MM.1S (cell line): ENCODE measurements around the gene LGALS3.

ENCODE experiments used
- CTCF ChIP-seq: fragments of 300-600 bp; sonication (generic); IDR thresholded peaks from 2 replicates; pipeline ENCODE4 v1.5.1; 2016; ENCODE audit warnings: antibody characterized with exemption, low read length, mixed read lengths
- EZH2 ChIP-seq: fragments of 300-600 bp; sonication (generic); optimal IDR thresholded peaks from 2 replicates; pipeline ENCODE3; 2017; ENCODE audit warnings: low read depth, mild to moderate bottlenecking, antibody characterized with exemption, low read length, mixed read lengths
- EZH2phosphoT487 ChIP-seq: fragments of 300-600 bp; sonication (generic); IDR thresholded peaks from 2 replicates; pipeline ENCODE4 v1.6.1; 2018; ENCODE audit warnings: antibody characterized with exemption, low read length

- TF ChIP-seq CTCF (no peak), EZH2 (no peak), EZH2phosphoT487 (no peak)
Observed at GRCh38 chr14:55146425-55146824, 17.4 kb downstream of the LGALS3 start.
